Mesendoderm (in vitro differentiated cells): ENCODE measurements around the gene HMGA1.

Experiments used
- DNase-seq: peaks from one replicate; pipeline ENCODE4 v3.0.0; 2013
- H2AK5ac ChIP-seq: 2 replicates; pipeline ENCODE4 v1.6.1; 2013; ENCODE audit warnings: low read length, inconsistent platforms
- H2BK120ac ChIP-seq: 2 replicates; pipeline ENCODE4 v1.6.1; 2013; ENCODE audit warnings: low read depth, mild to moderate bottlenecking, low read length, moderate library complexity, mixed read lengths
- H2BK15ac ChIP-seq: replicated peaks from 2 replicates; pipeline ENCODE4 v1.6.1; 2013; ENCODE audit warnings: low read depth, mild to moderate bottlenecking, moderate library complexity
- H2BK5ac ChIP-seq: 2 replicates; pipeline ENCODE4 v1.6.1; 2013; ENCODE audit warnings: low read length, inconsistent platforms
- H3K18ac ChIP-seq: 2 replicates; pipeline ENCODE4 v1.6.1; 2013; ENCODE audit warnings: mild to moderate bottlenecking, low read length, mixed read lengths
- H3K23ac ChIP-seq: one replicate; pipeline ENCODE4 v1.6.1; 2013; ENCODE audit warnings: low read length
- H3K27ac ChIP-seq: 2 replicates; pipeline ENCODE4 v1.5.1; 2013; ENCODE audit warnings: low read depth, mild to moderate bottlenecking, inconsistent platforms, low read length, moderate library complexity
- H3K27me3 ChIP-seq: 2 replicates; pipeline ENCODE4 v1.6.1; 2013; ENCODE audit warnings: low read length, control low read depth, mild to moderate bottlenecking, inconsistent platforms; ENCODE audit not compliant: insufficient read depth, poor library complexity
- H3K36me3 ChIP-seq: 2 replicates; pipeline ENCODE4 v1.6.1; 2013; ENCODE audit warnings: low read length, inconsistent platforms; ENCODE audit not compliant: control insufficient read depth, insufficient read depth
- H3K4ac ChIP-seq: one replicate; pipeline ENCODE4 v1.6.1; 2013; ENCODE audit warnings: low read depth, mild to moderate bottlenecking, low read length, moderate library complexity
- H3K4me1 ChIP-seq: 2 replicates; pipeline ENCODE4 v1.6.1; 2013; ENCODE audit warnings: low read depth, low read length, inconsistent platforms; ENCODE audit not compliant: control insufficient read depth
- H3K4me2 ChIP-seq: 2 replicates; pipeline ENCODE4 v1.6.1; 2013; ENCODE audit warnings: low read length
- H3K4me3 ChIP-seq: 2 replicates; pipeline ENCODE4 v1.5.1; 2013; ENCODE audit warnings: mild to moderate bottlenecking, low read length
- H3K56ac ChIP-seq: one replicate; pipeline ENCODE4 v1.6.1; 2013; ENCODE audit warnings: low read length
- H3K79me1 ChIP-seq: 2 replicates; pipeline ENCODE4 v1.6.1; 2013; ENCODE audit warnings: low read length, inconsistent platforms
- H3K79me2 ChIP-seq: 2 replicates; pipeline ENCODE4 v1.6.1; 2013; ENCODE audit warnings: mild to moderate bottlenecking, low read length; ENCODE audit not compliant: control insufficient read depth, insufficient read depth
- H3K9ac ChIP-seq: 2 replicates; pipeline ENCODE4 v1.6.1; 2013; ENCODE audit warnings: low read length, inconsistent platforms
- H4K5ac ChIP-seq: one replicate; pipeline ENCODE4 v1.6.1; 2013; ENCODE audit warnings: low read length
- H4K8ac ChIP-seq: one replicate; pipeline ENCODE4 v1.6.1; 2013; ENCODE audit warnings: low read depth, mild to moderate bottlenecking, control low read depth, low read length, moderate library complexity
- WGBS: extraction: QIAGEN DNeasy Blood & Tissue Kit; methylation state at CpG from one replicate; pipeline ENCODE4 v1.1.7; 2013; ENCODE audit warnings: low lambda C conversion rate, missing lambda C conversion rate; ENCODE audit not compliant: insufficient coverage; ENCODE audit errors: extremely low coverage; 5-methylcytosine and 5-hydroxymethylcytosine counted together

The HMGA1 gene

GRCh38 chr6:34281702-34282334 is 45.1 kb downstream of the HMGA1 start:
- H3K18ac ChIP-seq: no peak overlapping the region
- H2BK5ac ChIP-seq: no peak overlapping the region
- no CpG with 5 or more reads among the region's 6 CpGs for WGBS
- H2AK5ac ChIP-seq: no peak overlapping the region
- H3K36me3 ChIP-seq: no peaks in the 10 kb centered on the region
- no peaks in the 10 kb centered on the region for H3K27me3 ChIP-seq
- no peak overlapping the region for H3K56ac ChIP-seq
- H3K79me1 ChIP-seq: no peaks in the 10 kb centered on the region
- no peaks in the 10 kb centered on the region for H3K4me1 ChIP-seq
- no peak overlapping the region for H3K9ac ChIP-seq
- DNase-seq: no peak
- no peaks in the 10 kb centered on the region for H3K79me2 ChIP-seq
- no peak overlapping the region for H3K23ac ChIP-seq
- no peak overlapping the region for H3K4me2 ChIP-seq
- no peak overlapping the region for H3K4ac ChIP-seq
- no peak overlapping the region for H4K5ac ChIP-seq
- H3K4me3 ChIP-seq: no peak overlapping the region
- no peak overlapping the region for H2BK15ac ChIP-seq
- no peak overlapping the region for H2BK120ac ChIP-seq
- H4K8ac ChIP-seq: no peak overlapping the region
- no peak overlapping the region for H3K27ac ChIP-seq

- Histone ChIP-seq H2BK15ac (no peak overlapping the region), H2BK120ac (no peak overlapping the region), H3K18ac (no peak overlapping the region), H3K23ac (no peak overlapping the region), H3K4me1 (no peaks in the 10 kb centered on the region), H4K8ac (no peak overlapping the region), H3K79me1 (no peaks in the 10 kb centered on the region), H3K56ac (no peak overlapping the region), H3K4me2 (no peak overlapping the region), H3K27me3 (no peaks in the 10 kb centered on the region), H3K36me3 (no peaks in the 10 kb centered on the region), H2AK5ac (no peak overlapping the region), H2BK5ac (no peak overlapping the region), H4K5ac (no peak overlapping the region), H3K79me2 (no peaks in the 10 kb centered on the region), H3K4ac (no peak overlapping the region), H3K27ac (no peak overlapping the region), H3K9ac (no peak overlapping the region), H3K4me3 (no peak overlapping the region)
- no CpG with 5 or more reads among the region's 4 CpGs for WGBS
- DNase-seq: no peak
Observed at GRCh38 chr6:34284563-34285447, 48.1 kb downstream of the HMGA1 start.

- no peak overlapping the region for H2BK15ac ChIP-seq
- DNase-seq: no peak
- H2BK5ac ChIP-seq: no peak overlapping the region
- H3K9ac ChIP-seq: no peak overlapping the region
- no peaks in the 10 kb centered on the region for H3K36me3 ChIP-seq
- H3K79me2 ChIP-seq: no peaks in the 10 kb centered on the region
- no peak overlapping the region for H4K8ac ChIP-seq
- H3K4me3 ChIP-seq: no peak overlapping the region
- H3K4me2 ChIP-seq: no peak overlapping the region
- no peaks in the 10 kb centered on the region for H3K27me3 ChIP-seq
- H4K5ac ChIP-seq: no peak overlapping the region
- H3K18ac ChIP-seq: no peak overlapping the region
- no peak overlapping the region for H3K56ac ChIP-seq
- no peak overlapping the region for H3K23ac ChIP-seq
- H3K79me1 ChIP-seq: no peaks in the 10 kb centered on the region
- no peak overlapping the region for H2BK120ac ChIP-seq
- no peak overlapping the region for H2AK5ac ChIP-seq
- H3K4ac ChIP-seq: no peak overlapping the region
- H3K4me1 ChIP-seq: no peaks in the 10 kb centered on the region
- WGBS: no CpG with 5 or more reads among the region's 4 CpGs
- no peak overlapping the region for H3K27ac ChIP-seq
Observed at GRCh38 chr6:34285448-34286164, 48.9 kb downstream of the HMGA1 start.

- Histone ChIP-seq H3K23ac (no peak overlapping the region), H3K79me2 (no peaks in the 10 kb centered on the region), H3K79me1 (no peaks in the 10 kb centered on the region), H3K18ac (no peak overlapping the region), H3K36me3 (peaks cover 3% of the 10 kb centered on the region), H3K4me3 (no peak overlapping the region), H3K4me2 (no peak overlapping the region), H2BK5ac (no peak overlapping the region), H4K5ac (no peak overlapping the region), H3K4ac (no peak overlapping the region), H3K27ac (no peak overlapping the region), H3K9ac (no peak overlapping the region), H2AK5ac (no peak overlapping the region), H3K56ac (no peak overlapping the region), H2BK120ac (no peak overlapping the region), H3K27me3 (no peaks in the 10 kb centered on the region), H3K4me1 (no peaks in the 10 kb centered on the region), H4K8ac (no peak overlapping the region), H2BK15ac (no peak overlapping the region)
- WGBS: no CpG with 5 or more reads among the region's 5 CpGs
- DNase-seq: no peak
Observed at GRCh38 chr6:34288581-34288980, 51.9 kb downstream of the HMGA1 start.

GRCh38 chr6:34289137-34289536 is 52.5 kb downstream of the HMGA1 start:
- Histone ChIP-seq H3K36me3 (peaks cover 3% of the 10 kb centered on the region), H4K5ac (no peak overlapping the region), H3K27ac (no peak overlapping the region), H2BK15ac (no peak overlapping the region), H3K4ac (no peak overlapping the region), H3K79me1 (no peaks in the 10 kb centered on the region), H4K8ac (no peak overlapping the region), H3K9ac (no peak overlapping the region), H3K23ac (no peak overlapping the region), H3K4me3 (no peak overlapping the region), H3K4me2 (no peak overlapping the region), H3K18ac (no peak overlapping the region), H3K56ac (no peak overlapping the region), H3K79me2 (no peaks in the 10 kb centered on the region), H2BK120ac (no peak overlapping the region), H3K27me3 (no peaks in the 10 kb centered on the region), H2AK5ac (no peak overlapping the region), H3K4me1 (no peaks in the 10 kb centered on the region), H2BK5ac (no peak overlapping the region)
- no peak for DNase-seq
- WGBS: no CpG with 5 or more reads among the region's 11 CpGs
